MM.1S (cell line): Measurements from ENCODE around the gene TPRN.

Experiments used
- CTCF ChIP-seq: fragments of 300-600 bp; sonication (generic); IDR thresholded peaks from 2 replicates; pipeline ENCODE4 v1.5.1; 2016; ENCODE audit warnings: antibody characterized with exemption, low read length, mixed read lengths
- EZH2 ChIP-seq: fragments of 300-600 bp; sonication (generic); optimal IDR thresholded peaks from 2 replicates; pipeline ENCODE3; 2017; ENCODE audit warnings: low read depth, mild to moderate bottlenecking, antibody characterized with exemption, low read length, mixed read lengths
- EZH2phosphoT487 ChIP-seq: fragments of 300-600 bp; sonication (generic); IDR thresholded peaks from 2 replicates; pipeline ENCODE4 v1.6.1; 2018; ENCODE audit warnings: antibody characterized with exemption, low read length

GRCh38 chr9:137232101-137232500 is 31.6 kb upstream of the TPRN start:
- TF ChIP-seq EZH2 (no peak), CTCF (no peak), EZH2phosphoT487 (no peak)
